GM18909 (cell line): ENCODE measurements around the gene VPS4B.
"Not testable (repeated sequence)": the region's sequence is repeated elsewhere in the genome, so short reads cannot be mapped to it uniquely, and the experiment has no call there.

ENCODE experiments used
- ATAC-seq: cut with Tn5 transposase; IDR thresholded peaks from one replicate; pipeline ENCODE4 v1.9.1; 2021; ENCODE audit warnings: mild to moderate bottlenecking; ENCODE audit not compliant: unreplicated experiment, poor library complexity

The VPS4B gene

GRCh38 chr18:63422087-63422863, at the start of gene VPS4B:
VPS4B (minus strand) TSS chr18:63422476; CDS start chr18:63422259, 217 bp downstream.
- ATAC-seq: peak; percentile 98

- no peak for ATAC-seq
Observed at GRCh38 chr18:63470751-63471150, 48.5 kb upstream of the VPS4B start.

GRCh38 chr18:63468575-63468974, 46.3 kb upstream of the VPS4B start:
- ATAC-seq: no peak

- ATAC-seq: no peak
Observed at GRCh38 chr18:63467699-63468098, 45.4 kb upstream of the VPS4B start.

- no peak for ATAC-seq
Observed at GRCh38 chr18:63465059-63465458, 42.8 kb upstream of the VPS4B start.

GRCh38 chr18:63464434-63464833, 42.2 kb upstream of the VPS4B start:
- no peak for ATAC-seq

GRCh38 chr18:63460414-63460813, 38.1 kb upstream of the VPS4B start:
- ATAC-seq: no peak

GRCh38 chr18:63457977-63458376, 35.7 kb upstream of the VPS4B start:
- ATAC-seq: no peak

GRCh38 chr18:63454497-63454896, 32.2 kb upstream of the VPS4B start:
- no peak for ATAC-seq

GRCh38 chr18:63452751-63453150, 30.5 kb upstream of the VPS4B start:
- not testable (repeated sequence) for ATAC-seq

GRCh38 chr18:63451799-63452660, 29.8 kb upstream of the VPS4B start:
- ATAC-seq: no peak

GRCh38 chr18:63449426-63449825, 27.1 kb upstream of the VPS4B start:
- ATAC-seq: no peak

- no peak for ATAC-seq
Observed at GRCh38 chr18:63447066-63447465, 24.8 kb upstream of the VPS4B start.

GRCh38 chr18:63446266-63446665, 24.0 kb upstream of the VPS4B start:
- ATAC-seq: no peak

- ATAC-seq: no peak
Observed at GRCh38 chr18:63445037-63445436, 22.8 kb upstream of the VPS4B start.

- ATAC-seq: no peak
Observed at GRCh38 chr18:63444580-63444979, 22.3 kb upstream of the VPS4B start.

- no peak for ATAC-seq
Observed at GRCh38 chr18:63443829-63444228, 21.6 kb upstream of the VPS4B start.

- no peak for ATAC-seq
Observed at GRCh38 chr18:63440881-63441280, 18.6 kb upstream of the VPS4B start.

GRCh38 chr18:63440219-63440618, 17.9 kb upstream of the VPS4B start:
- ATAC-seq: no peak

- peak; percentile 58 for ATAC-seq
Observed at GRCh38 chr18:63439334-63439733, 17.1 kb upstream of the VPS4B start.

GRCh38 chr18:63438181-63438580, 15.9 kb upstream of the VPS4B start:
- no peak for ATAC-seq
